HG02938 (cell line): ENCODE results near the gene LRRC2.
"Not testable (repeated sequence)": the region's sequence is repeated elsewhere in the genome, so short reads cannot be mapped to it uniquely, and the experiment has no call there.

Experiments
- ATAC-seq: cut with Tn5 transposase; IDR thresholded peaks from one replicate; pipeline ENCODE4 v1.9.1; 2021; ENCODE audit warnings: mild to moderate bottlenecking, moderate library complexity; ENCODE audit not compliant: unreplicated experiment

The LRRC2 gene

DNA sequence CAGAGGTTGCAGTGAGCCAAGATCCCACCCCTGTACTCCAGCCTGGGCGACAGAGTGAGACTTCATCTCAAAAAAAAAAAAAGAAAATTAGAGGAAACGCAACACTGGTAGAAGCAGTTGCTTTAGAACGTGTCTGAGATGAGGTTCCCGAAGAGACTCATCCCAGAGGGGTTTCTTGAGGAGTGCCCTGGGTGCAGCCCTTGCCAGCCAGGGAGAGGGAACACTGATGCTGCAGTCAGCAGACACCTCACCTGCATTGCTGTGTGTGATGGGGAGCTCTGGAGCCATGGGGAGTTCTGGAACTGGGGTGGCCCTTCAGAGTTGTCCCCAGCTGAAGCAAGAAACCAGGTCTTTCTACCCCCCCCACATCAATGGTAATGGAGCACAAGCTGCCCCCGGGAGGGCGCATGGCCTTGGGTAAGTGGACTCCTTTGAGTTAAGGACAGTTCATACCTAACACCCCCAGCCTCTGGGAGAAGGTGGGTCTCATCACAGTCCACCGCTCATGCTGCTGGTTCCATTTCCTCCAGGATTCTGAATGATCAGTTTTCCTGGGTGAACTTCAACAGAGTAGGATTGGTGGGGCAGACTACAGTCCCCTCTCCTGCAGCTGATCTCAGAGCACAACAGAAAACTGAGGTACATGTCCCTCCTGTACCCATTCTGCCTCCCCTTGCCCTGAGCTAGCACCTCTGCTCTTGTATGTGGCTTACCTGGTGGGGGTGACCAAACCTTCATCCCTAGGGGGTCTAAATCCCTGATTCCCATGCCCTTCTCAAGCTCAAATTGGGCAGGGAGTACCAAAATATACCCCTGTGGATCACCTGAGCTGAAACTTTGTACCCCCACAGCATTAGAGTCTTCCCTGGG, 18.7 kb upstream of the LRRC2 start:
- no peak for ATAC-seq

DNA sequence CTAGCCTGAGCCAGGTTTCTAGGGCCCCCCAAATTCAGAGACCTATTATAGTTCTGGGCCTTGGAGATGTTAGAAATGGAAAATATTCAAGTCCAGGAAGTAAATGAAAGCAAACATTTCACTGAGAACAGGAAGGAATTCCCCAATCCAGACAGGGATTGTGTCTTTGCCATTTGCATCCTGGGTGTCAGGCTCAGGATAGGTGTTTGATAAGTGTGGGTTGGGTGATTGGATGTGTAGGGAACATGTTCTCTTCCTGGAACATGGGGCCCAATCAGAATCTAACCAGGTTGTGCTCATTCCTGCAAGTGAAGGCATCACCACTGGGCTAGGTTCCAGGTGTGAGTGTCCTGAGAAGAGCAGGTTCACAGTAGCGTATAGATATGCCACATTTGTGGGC, 14.6 kb upstream of the LRRC2 start:
- no peak for ATAC-seq

DNA sequence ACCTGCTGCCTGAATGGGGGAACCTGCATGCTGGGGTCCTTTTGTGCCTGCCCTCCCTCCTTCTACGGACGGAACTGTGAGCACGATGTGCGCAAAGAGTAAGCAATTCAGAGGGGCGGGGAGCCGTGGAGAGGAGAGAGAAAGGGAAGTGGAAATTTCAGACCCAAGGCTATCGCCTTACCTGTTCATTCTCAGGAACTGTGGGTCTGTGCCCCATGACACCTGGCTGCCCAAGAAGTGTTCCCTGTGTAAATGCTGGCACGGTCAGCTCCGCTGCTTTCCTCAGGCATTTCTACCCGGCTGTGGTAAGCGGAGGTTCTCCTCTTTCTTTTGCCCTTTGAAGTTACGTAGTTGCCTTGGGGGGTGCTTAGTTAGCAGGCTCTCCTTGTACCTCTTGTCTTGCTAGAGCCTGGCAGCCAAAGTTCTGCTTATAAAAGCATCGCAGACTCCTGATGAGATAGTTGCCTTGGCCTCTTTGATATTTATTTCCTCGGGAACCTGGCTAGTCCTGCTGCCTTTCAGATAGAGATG, 13.7 kb upstream of the LRRC2 start:
- no peak for ATAC-seq

DNA sequence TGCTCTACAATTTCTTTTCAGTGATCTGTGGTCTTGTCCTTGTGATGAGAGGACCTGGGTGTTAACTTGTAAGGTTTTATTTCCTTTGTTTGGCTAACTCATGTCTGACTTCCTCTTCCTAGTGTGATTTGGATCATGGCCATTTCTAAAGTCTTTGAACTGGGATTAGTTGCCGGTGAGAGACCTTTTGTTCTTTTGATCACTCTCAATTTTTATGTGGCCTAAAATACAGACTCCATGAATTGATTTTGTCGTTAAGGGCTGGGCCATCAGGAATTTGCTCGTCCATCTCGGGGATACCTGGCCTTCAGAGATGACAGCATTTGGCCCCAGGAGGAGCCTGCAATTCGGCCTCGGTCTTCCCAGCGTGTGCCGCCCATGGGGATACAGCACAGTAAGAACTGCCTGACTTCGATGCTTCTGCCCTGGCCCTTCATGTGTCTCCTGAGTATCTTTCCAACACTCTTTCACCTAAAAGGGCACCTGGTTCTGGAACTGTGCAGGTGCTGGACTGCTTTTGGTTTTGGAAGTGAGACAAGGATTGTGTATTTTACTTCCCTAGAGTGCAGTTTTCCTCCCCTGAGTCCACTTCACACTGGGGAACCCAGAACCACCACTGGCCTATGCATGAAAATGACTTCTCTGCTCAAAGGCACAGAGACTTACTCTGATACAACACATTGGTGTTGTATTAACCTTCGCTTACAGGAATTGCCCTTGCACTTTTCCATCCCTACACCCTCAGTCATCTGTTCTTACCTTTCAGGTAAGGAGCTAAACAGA, 13.1 kb upstream of the LRRC2 start:
- no peak for ATAC-seq

DNA sequence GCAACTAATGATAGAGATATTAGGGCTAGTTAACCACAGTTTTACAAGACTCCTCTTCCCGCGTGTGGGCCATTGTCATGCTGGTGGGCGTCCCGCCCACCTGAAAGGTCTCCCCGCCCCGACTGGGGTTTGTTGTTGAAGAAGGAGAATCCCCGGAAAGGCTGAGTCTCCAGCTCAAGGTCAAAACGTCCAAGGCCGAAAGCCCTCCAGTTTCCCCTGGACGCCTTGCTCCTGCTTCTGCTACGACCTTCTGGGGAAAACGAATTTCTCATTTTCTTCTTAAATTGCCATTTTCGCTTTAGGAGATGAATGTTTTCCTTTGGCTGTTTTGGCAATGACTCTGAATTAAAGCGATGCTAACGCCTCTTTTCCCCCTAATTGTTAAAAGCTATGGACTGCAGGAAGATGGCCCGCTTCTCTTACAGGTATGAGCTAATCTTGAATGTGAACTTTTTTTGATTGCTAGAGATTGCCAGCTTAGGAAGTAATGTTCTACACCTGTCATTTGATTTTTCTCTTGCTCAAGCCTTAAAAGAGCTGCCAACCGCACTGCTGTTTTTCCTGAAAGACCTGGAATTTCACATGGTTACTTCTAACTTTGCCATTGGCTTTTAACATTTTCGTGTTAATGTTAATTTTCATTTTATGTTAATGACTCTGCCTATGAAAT, 11.6 kb upstream of the LRRC2 start:
- not testable (repeated sequence) for ATAC-seq

DNA sequence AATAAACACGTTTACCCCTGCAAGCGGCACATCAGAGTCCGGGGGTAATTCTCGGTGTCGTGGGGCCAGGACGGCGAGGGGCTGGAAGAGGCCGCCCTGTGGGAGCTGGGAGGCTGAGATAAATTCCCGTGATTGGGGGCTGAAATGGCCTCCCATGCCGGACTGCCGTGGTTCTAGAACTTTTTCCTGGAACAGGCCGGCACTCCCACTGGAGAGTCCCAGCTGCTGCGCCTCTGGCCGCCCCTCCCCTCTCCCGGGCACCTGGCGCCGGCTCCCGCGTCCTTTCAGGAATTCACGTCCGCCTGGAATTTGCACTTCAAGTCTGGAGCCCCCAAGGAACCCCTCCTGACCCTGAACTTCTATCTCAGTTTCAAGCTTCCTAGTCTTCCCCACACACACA, 10.8 kb upstream of the LRRC2 start:
- no peak for ATAC-seq

DNA sequence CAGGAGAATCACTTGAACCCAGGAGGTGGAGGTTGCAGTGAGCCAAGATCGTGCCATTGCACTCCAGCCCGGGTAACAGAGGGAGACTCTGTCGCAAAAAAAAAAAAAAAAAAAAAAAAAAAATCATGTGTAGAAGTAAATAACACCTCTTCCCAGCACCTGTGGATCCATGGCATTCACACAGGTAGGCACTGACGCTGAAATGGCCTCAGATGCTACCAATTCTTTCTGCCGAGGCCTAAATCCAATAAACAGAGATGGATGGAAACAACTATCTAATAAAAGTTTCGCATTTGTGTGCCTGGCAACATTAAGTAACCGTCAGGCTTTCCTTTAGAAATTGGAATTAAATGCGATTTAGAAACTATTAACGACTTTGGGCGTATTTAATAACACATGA, 10.3 kb upstream of the LRRC2 start:
- no peak for ATAC-seq

DNA sequence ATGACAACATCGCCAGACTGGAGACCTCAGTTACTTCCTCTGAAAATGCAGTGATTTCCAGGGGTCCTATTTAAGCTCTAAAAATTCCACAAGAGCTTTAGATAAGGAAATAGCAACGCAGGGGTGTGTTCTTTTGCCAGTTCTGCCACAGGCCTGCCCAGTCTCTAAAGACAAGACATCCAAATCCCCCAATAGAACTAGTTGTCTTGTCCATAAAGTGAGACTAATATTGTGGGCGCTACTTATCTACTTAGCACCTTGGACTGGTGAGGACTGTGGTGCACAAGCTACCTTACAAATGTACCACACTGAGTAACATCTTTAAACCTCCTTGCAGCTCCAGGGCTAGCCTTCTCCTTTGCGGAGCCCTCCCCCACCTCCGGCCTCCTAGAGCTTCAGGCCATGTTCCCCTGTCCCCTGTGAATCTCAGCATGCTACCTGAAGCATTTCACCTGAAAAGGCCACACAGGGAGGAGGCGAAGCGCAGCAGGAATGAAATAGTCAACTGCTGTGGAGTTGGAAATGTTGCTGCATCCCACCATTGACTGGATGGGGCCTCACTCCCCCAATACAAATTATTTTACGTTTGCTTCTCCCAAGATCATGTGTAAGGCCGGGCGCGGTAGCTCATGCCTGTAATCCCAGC, 9.6 kb upstream of the LRRC2 start:
- no peak for ATAC-seq

DNA sequence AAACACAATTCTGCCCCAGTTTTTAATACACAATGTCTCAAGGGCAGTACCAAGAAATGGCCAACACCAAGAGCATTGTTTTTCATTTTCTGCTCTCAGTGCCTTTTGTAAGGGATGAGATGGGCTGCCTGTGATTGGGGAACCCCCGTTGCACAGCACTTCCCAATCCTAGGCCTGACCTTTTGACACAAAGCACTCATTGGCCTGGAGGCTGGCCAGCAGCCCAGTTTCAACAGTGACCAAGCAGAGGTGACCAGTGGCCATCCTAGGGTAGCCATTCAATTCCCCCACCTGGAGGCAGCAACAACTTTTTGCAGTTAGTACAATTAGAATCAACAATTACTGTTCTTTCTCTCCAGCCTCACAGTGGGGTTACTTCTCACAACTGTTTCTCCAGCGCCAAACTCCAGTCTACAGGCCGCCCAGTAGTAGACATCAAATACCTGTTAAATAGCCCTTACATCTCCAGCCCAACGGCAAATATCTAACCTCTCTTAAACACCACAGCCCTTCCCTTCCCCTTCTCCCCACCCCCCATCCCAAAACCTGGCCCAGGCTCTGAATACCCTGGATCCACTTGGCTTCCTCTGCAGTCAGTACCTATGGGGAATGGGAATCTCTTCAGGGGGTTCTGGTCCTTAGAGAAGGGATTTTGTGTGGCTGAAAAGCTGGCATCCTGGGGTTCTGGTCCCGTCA, 8.9 kb upstream of the LRRC2 start:
- no peak for ATAC-seq

DNA sequence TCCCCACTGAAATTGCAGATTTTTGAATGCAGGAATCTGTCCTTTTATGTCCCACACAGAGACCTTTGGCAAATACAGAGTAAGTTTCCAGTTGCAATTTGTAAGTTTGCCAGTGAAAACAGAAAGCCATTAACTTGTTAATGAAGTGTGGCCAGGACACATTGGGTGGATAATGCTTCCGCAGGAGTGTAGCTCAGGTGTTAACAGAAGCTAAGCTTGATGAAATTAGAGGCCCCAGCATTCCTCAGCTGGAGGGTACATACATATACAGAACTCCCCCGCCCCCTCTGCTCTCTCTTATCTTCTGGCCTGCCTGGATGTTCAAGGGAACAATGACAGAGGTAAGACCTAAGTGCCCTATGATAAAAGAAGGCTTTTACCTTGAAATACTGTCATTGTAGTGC, 8.1 kb upstream of the LRRC2 start:
- no peak for ATAC-seq

DNA sequence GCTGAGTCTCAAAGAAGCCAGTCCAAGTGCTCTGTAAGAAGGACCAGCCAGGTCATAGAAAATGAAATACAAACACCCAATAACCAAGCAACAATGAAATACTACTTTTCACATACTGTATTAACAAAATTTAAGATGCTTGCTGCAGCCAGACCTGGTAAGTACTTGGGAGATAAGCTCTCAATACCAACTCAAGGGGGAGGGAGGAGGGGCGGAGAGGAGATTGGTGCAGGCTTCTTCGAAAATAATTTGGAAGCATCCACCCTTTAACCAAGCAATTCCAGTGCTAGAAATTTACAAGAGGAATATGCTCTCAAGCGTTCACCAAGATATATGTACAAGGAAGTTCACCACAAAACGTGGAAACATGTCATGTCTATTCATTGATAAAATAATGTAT, 7.6 kb upstream of the LRRC2 start:
- ATAC-seq, result no peak

DNA sequence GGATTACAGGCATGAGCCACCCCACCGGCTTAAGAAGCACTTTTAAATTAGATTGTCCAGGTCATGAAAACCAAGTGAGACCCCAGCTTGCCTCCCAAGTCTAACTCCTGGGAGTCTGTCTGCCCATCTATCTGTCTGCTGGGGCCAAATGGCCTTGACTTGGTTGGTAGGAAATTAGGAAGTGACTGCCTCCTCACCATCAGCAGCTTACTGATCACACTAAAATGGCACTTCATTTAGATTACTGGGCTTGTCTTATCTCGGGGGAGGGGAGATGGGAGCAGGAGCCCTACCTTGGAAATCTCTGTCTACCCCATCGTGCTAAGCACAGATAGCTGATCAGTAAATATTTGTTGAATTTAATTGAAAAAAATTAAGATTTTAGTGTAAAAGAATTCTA, 5.6 kb upstream of the LRRC2 start:
- ATAC-seq, result no peak

DNA sequence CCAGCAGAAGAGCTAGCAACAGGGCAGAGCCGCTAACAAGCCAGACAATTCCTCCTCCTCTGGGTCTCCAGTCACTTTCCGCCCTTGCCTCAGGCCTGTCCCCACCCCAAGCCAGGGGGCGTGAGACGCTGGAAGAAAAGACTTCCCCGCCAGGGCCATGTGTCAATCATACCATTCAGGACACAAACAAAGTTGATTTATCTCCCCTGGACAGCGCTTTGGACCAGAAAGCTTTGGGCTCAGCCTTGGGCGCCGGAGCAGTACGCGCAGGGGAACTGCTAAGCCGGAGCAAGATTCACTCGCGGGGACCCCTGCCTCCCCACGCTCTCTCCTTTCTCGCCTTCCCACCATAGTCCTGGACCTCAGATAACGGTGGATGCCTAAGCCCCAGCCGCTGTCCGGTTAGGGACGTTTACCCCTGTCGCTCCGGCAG, 479 bp downstream of the LRRC2 start:
- ATAC-seq, result no peak

DNA sequence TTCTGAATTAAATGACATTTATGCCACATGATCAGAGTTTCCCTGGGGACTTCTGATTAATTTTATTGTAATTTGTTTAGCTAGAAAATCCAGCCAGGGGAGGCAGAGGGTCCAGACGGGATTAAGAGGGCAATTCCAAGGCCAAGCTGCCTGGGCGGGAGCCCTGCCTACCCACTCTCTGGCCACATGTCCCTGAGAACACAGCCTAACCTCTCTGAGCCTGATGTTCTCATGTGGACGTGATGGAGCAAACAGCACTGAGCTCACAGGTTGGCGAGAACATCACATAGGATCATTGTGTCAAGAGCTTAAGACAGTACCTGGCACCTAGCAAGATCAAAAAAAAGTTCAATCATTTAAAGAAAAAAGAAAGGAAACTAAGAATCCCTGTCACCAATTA, 1.0 kb downstream of the LRRC2 start:
- no peak for ATAC-seq

DNA sequence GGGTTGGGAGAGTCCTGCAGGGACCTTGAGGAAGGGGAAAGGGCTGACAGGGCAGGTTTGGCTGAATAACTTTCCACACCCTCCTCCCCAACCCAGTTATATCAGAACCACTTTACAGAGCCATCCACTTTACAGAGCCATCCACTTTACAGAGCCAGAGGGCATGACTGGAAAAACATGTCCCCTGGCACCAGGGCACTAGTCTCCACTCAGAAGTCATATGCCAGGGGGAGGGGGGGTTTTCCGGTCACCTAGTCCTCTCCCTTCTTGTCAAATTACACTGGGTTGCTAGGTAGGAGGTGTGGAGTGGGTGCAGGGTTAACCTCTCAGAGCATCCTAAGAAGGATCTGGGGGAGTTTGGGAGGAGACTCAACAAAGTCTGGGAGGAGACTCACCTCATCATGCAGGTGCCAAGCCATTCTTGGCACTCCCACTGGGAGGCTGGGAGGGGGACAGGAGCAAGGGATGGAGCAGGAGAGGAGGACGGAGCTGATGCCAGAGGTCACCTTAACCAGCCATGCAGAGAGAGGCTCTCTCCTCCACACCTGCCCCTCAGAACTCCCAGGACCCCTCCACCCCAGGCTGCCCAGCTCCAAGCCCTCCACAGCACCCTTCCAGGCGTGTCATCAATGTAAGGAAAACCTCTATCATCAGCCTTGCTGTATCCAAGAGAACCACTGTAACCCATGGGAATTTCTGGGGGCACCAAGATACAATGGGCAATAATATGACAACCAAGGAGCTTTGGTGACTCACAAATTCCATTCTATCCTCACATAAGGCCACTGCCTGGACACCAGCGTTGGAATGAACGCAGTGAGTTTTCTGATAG, 1.7 kb downstream of the LRRC2 start:
- ATAC-seq, result no peak

DNA sequence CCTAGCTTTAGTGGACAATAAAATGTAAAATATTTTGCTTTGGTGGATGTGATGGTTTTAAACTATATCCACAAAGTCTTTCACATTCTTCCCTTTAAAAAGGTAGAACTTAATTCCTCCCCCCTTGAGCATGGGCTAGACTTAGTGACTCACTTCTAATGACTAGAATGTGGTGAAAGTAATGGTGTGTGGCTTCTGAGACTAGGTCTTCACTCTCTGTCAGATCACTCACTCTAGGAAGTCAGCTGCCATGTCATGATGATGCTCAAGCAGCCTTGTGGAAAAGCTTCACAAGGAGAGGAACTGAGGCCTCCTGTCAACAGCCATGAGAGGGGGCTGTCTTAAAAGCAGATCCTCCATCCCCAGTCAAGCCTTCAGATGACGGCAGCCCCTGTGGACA, 4.2 kb downstream of the LRRC2 start:
- ATAC-seq, result no peak

DNA sequence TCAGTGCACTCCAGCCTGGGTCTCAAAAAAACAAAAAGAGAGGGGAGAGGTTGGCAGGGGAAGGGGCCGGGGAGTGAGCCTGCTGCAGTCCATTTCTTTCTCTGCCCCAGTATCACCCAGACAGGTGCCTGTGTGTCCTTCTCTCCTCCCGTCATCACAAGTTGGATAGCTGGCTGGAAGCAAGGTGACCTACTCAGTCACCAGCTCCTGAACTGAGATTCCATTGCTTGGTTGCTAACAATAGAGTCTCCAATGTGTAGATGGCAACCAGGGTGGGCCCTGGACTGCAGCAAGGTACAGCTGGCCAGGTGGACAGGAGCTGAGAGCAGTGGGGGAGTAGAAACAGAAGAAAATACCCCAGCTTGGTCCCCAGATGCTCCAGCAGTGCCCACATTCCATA, 4.6 kb downstream of the LRRC2 start:
- no peak for ATAC-seq

DNA sequence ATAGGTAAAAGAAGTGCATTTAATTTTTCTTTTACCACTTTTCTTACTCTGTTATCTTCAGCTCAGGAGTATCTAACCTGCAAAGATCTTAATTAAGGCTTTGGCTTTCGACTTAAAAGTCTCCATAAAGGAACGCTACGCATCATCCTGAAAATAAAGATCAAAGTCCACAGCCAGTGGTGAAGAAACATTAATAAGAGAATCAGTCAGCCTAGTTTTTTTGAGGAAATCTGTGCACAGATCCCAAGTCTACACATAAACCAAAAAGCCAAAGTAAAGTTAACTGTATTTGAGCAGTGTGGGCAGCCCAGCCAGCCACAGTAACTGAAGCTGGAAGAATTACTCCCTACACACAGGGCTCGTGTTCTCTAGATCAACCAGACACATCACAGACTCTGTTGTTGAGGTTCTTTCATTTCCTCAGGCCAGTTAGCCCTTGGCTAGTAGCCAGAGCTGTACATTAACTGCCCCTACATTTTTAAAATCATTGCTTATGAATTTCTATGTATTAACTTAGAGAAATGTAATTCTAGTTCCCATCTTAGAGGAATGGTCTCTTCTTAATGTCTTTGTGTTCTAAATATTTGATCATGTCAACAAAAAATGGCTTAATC, 6.9 kb downstream of the LRRC2 start:
- no peak for ATAC-seq
